Karpas-422 (cell line): ENCODE measurements around the gene TPD52L1. TPM values are rescaled to one million over a fixed set of nuclear protein-coding genes. Genes with fewer than 3 reads are reported as not detected.

ENCODE experiments used
- DNase-seq: peaks from one replicate; pipeline ENCODE4 v3.0.0-alpha.2; 2015
- H2AFZ ChIP-seq: fragments of 200-600 bp; sonication (generic); 2 replicates; pipeline ENCODE4 v1.6.1; 2014; ENCODE audit warnings: antibody characterized with exemption, low read length, mixed read lengths
- H3K27ac ChIP-seq: fragments of 200-600 bp; sonication (generic); 2 replicates; pipeline ENCODE4 v1.5.1; 2014; ENCODE audit warnings: mild to moderate bottlenecking, low read length, moderate library complexity
- H3K27me3 ChIP-seq: fragments of 200-600 bp; sonication (generic); 2 replicates; pipeline ENCODE4 v1.6.1; 2014; ENCODE audit warnings: low read length, mixed read lengths
- H3K36me3 ChIP-seq: fragments of 200-600 bp; sonication (generic); 2 replicates; pipeline ENCODE4 v1.6.1; 2014; ENCODE audit warnings: low read length, mixed read lengths; ENCODE audit not compliant: insufficient read depth
- H3K4me1 ChIP-seq: fragments of 200-600 bp; sonication (generic); 2 replicates; pipeline ENCODE4 v1.6.1; 2014; ENCODE audit warnings: mild to moderate bottlenecking, low read length, mixed read lengths
- H3K4me2 ChIP-seq: fragments of 200-600 bp; sonication (generic); 2 replicates; pipeline ENCODE4 v1.6.1; 2014; ENCODE audit warnings: low read length, low read depth, mild to moderate bottlenecking; ENCODE audit not compliant: poor library complexity, severe bottlenecking
- H3K4me3 ChIP-seq: fragments of 200-600 bp; sonication (generic); 2 replicates; pipeline ENCODE4 v1.5.1; 2014; ENCODE audit warnings: mild to moderate bottlenecking, antibody characterized with exemption, low read length, mixed read lengths
- H3K79me2 ChIP-seq: fragments of 200-600 bp; sonication (generic); 2 replicates; pipeline ENCODE4 v1.6.1; 2014; ENCODE audit warnings: mild to moderate bottlenecking, low read length, mixed read lengths
- H3K9ac ChIP-seq: fragments of 200-600 bp; sonication (generic); 2 replicates; pipeline ENCODE4 v1.6.0; 2014; ENCODE audit warnings: low read length
- H3K9me2 ChIP-seq: fragments of 200-600 bp; sonication (generic), shearing (Covaris generic); replicated peaks from 2 replicates; pipeline ENCODE4 v1.6.0; 2014; ENCODE audit warnings: mild to moderate bottlenecking, low read length, moderate library complexity; ENCODE audit not compliant: insufficient read depth
- H3K9me3 ChIP-seq: fragments of 300-700, 200-600 bp; sonication (generic); 2 replicates; pipeline ENCODE4 v1.6.1; 2014; ENCODE audit warnings: low read length, mixed read lengths
- H4K20me1 ChIP-seq: fragments of 200-600 bp; sonication (generic); 2 replicates; pipeline ENCODE4 v1.6.1; 2014; ENCODE audit warnings: mild to moderate bottlenecking, antibody characterized with exemption, low read length, low read depth; ENCODE audit not compliant: insufficient read depth
- total RNA-seq: library from RNA; depleted of rRNA; stranded (reverse); fragments of >200 nt; shearing (Covaris generic); gene quantifications from 2 replicates; pipeline ENCODE4 v1.2.3, GENCODE V29; 2014; ENCODE audit warnings: low replicate concordance

TPD52L1 gene
- total RNA-seq, 1 experiment from 2014 or later = not detected

DNA sequence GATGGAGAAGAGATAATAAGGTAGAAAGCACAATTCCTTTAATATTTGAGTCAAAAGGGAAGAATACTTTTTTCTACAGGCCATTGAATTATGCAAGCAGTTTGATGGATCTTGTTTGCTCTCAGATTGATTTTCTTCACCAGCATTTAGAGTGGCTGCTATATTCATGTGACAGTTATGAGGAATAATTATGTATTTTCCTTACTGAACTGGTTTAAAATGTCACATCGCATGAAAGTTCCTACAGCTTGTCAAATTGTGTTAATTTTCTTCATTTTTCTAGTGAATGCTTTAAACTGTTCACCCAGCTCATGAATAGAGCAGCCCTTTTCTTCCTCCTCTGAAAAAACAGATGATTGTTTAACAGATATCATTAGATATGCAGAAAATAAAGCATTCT is 37.4 kb upstream of the TPD52L1 start:
- no peak overlapping the region for H3K4me2 ChIP-seq
- H2AFZ ChIP-seq = no peak overlapping the region
- H3K9me2 ChIP-seq = no peaks in the 10 kb centered on the region
- DNase-seq = no peak
- no peaks in the 10 kb centered on the region for H4K20me1 ChIP-seq
- no peaks in the 10 kb centered on the region for H3K36me3 ChIP-seq
- H3K9me3 ChIP-seq = peaks cover 7% of the 10 kb centered on the region; the same call in 1 of the 2 replicates
- H3K9ac ChIP-seq = no peak overlapping the region
- H3K27ac ChIP-seq = no peak overlapping the region
- H3K4me1 ChIP-seq = no peaks in the 10 kb centered on the region
- no peak overlapping the region for H3K4me3 ChIP-seq
- H3K27me3 ChIP-seq = no peaks in the 10 kb centered on the region
- H3K79me2 ChIP-seq = no peaks in the 10 kb centered on the region

DNA sequence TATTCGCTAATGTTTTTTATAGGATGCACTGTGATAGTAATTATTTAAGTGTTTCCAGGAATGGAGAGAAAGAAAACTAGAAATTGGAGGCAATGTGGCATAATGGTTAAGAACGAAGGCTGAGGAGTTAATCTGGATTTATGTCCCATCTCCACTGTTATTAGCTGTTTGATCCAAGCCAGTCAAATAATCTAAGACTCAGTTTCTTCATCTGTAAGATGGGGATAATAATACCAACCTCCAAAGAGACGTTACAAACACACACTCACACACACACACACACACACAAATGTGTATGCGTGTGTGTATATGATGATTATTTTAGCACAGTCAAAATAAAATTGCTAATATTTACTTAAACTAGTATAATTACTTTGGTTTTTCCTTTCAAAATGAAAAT is 36.9 kb upstream of the TPD52L1 start:
- Histone ChIP-seq H3K36me3 (no peaks in the 10 kb centered on the region), H3K4me2 (no peak overlapping the region), H3K27ac (no peak overlapping the region), H3K4me3 (no peak overlapping the region), H2AFZ (no peak overlapping the region), H3K9ac (no peak overlapping the region), H3K9me2 (no peaks in the 10 kb centered on the region), H3K27me3 (no peaks in the 10 kb centered on the region), H3K9me3 (peaks cover 3% of the 10 kb centered on the region; the same call in 1 of the 2 replicates), H3K4me1 (no peaks in the 10 kb centered on the region), H3K79me2 (no peaks in the 10 kb centered on the region), H4K20me1 (no peaks in the 10 kb centered on the region)
- no peak for DNase-seq

DNA sequence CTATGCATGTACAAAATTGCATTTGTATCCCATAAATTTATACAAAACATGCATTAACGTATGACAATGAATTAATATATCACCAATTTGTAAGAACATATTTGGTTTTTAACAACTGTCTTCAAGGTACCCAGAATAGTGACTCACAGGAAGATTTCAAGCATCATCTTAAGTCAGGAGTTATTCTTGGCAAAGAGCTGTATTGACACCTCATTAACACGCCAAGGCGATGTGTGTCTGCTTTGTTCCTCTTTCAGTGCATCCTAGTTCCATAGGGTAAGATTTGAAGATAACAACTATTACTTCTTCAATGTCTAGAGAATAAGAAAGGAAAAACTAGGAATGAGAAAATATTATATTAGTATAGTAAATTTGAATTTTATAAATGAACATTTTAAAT is 35.8 kb upstream of the TPD52L1 start:
- Histone ChIP-seq H3K9me3 (no peaks in the 10 kb centered on the region), H3K79me2 (no peaks in the 10 kb centered on the region), H3K4me1 (no peaks in the 10 kb centered on the region), H3K4me3 (no peak overlapping the region), H3K9me2 (no peaks in the 10 kb centered on the region), H3K27me3 (no peaks in the 10 kb centered on the region), H3K36me3 (no peaks in the 10 kb centered on the region), H4K20me1 (no peaks in the 10 kb centered on the region), H3K9ac (no peak overlapping the region), H3K4me2 (no peak overlapping the region), H3K27ac (no peak overlapping the region), H2AFZ (no peak overlapping the region)
- DNase-seq = no peak

DNA sequence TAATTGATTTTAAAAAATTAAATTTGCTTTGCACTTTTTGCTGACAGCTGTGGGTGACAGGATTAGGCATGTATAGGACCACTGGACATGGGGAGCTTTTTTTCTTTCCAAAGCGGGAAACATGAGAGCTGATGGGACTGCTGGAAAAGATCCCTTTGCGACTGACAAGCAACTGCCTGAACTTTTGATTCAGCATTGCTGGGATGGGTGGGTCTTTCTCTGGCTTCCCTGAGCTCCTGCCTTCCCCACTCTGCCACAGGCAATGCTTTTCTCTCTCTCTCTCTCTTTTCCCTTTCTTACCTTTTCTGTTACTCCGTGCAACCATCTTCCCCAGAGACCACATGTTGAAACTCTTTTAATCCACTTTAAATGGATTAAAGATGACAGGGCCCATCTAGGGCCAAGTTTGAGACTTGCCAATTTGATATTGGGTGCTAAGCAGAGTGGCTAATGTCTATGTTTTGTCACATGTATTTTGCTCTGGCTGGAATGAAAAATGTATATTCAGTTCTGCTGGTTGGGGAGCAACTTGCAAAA is 33.5 kb upstream of the TPD52L1 start:
- Histone ChIP-seq H3K36me3 (no peaks in the 10 kb centered on the region), H3K9me3 (no peaks in the 10 kb centered on the region), H3K4me2 (no peak overlapping the region), H3K4me1 (no peaks in the 10 kb centered on the region), H3K4me3 (no peak overlapping the region), H3K27me3 (no peaks in the 10 kb centered on the region), H4K20me1 (no peaks in the 10 kb centered on the region), H3K27ac (no peak overlapping the region), H3K9ac (no peak overlapping the region), H2AFZ (no peak overlapping the region), H3K79me2 (no peaks in the 10 kb centered on the region), H3K9me2 (no peaks in the 10 kb centered on the region)
- no peak for DNase-seq

DNA sequence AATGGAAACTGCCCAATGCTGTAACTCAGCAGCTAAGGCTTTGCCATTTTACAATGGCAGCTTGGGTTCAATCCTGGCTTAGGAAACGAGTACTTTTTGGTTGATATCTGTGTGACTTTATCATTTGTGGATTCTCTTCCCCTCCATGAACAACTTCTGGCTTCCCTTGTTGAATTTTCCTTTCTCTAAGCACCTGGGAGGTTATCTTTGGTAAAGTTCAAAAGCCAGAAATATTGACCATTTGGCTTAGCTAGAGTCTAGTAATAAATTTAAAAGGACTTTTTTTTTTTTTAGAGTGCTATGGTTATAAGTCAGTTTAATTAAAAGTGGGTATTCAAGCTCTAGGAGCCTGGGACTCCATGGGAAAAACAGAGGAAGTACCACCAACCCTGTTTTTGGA is 31.7 kb upstream of the TPD52L1 start:
- Histone ChIP-seq H3K27me3 (no peaks in the 10 kb centered on the region), H4K20me1 (no peaks in the 10 kb centered on the region), H2AFZ (no peak overlapping the region), H3K9me2 (no peaks in the 10 kb centered on the region), H3K4me1 (no peaks in the 10 kb centered on the region), H3K79me2 (no peaks in the 10 kb centered on the region), H3K4me3 (no peak overlapping the region), H3K9me3 (no peaks in the 10 kb centered on the region), H3K36me3 (no peaks in the 10 kb centered on the region), H3K27ac (no peak overlapping the region), H3K9ac (no peak overlapping the region), H3K4me2 (no peak overlapping the region)
- no peak for DNase-seq

DNA sequence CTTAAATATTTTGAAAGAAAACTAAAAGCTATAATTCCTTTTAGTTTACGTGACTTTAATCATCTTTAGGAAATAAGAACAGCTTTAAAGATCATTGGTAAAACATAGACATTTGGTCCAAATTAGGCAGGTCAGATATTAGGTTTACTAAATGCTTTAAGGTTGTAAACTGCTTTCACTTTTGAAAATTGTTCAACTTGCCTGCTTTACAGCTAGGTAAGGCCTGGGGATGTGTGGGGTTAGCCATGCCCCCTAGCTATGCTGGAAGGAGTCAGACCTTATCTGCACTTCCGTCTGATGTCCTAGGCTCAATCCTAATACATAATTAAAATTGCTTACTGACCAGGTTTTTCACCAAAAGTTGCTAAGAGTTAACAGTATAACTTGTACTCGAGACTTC is 30.5 kb upstream of the TPD52L1 start:
- Histone ChIP-seq H4K20me1 (no peaks in the 10 kb centered on the region), H3K27me3 (no peaks in the 10 kb centered on the region), H3K4me1 (no peaks in the 10 kb centered on the region), H3K9me2 (no peaks in the 10 kb centered on the region), H3K36me3 (no peaks in the 10 kb centered on the region), H3K79me2 (no peaks in the 10 kb centered on the region), H3K9ac (no peak overlapping the region), H3K4me2 (no peak overlapping the region), H3K27ac (no peak overlapping the region), H2AFZ (no peak overlapping the region), H3K9me3 (no peaks in the 10 kb centered on the region), H3K4me3 (no peak overlapping the region)
- no peak for DNase-seq

DNA sequence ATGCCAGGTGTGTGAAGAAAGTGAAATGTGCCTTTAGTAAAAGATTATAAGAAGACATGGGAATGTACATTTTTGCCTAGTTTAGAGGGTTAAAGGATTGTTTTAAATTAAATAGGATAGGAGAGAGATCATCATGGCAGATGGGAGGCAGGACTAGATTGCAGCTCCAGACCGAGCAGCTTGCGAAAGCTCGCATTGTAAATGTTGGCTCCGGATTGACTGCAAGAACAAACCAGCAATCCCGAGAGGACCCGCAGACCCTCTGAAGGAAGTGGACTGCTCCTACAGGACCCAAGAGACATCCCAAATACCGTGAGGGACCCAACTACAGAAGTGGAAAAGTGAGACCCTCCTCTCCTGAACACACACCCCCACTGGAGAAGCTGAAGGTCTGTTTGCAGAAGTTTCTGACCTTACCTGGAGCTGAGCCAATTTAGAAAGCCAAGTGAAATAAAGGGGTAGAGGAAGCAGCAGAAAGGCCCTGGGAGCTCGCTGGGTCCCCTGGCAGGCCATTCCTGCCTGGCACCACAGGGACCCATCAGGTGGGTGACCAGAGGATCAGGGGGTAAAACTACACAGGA is 30.0 kb upstream of the TPD52L1 start:
- no peaks in the 10 kb centered on the region for H4K20me1 ChIP-seq
- H3K27ac ChIP-seq = no peak overlapping the region
- H3K4me3 ChIP-seq = no peak overlapping the region
- H3K36me3 ChIP-seq = no peaks in the 10 kb centered on the region
- no peaks in the 10 kb centered on the region for H3K27me3 ChIP-seq
- H3K9me3 ChIP-seq = no peaks in the 10 kb centered on the region
- no peaks in the 10 kb centered on the region for H3K4me1 ChIP-seq
- H3K4me2 ChIP-seq = no peak overlapping the region
- H2AFZ ChIP-seq = no peak overlapping the region
- no peak for DNase-seq
- no peak overlapping the region for H3K9ac ChIP-seq
- H3K9me2 ChIP-seq = no peaks in the 10 kb centered on the region
- no peaks in the 10 kb centered on the region for H3K79me2 ChIP-seq

DNA sequence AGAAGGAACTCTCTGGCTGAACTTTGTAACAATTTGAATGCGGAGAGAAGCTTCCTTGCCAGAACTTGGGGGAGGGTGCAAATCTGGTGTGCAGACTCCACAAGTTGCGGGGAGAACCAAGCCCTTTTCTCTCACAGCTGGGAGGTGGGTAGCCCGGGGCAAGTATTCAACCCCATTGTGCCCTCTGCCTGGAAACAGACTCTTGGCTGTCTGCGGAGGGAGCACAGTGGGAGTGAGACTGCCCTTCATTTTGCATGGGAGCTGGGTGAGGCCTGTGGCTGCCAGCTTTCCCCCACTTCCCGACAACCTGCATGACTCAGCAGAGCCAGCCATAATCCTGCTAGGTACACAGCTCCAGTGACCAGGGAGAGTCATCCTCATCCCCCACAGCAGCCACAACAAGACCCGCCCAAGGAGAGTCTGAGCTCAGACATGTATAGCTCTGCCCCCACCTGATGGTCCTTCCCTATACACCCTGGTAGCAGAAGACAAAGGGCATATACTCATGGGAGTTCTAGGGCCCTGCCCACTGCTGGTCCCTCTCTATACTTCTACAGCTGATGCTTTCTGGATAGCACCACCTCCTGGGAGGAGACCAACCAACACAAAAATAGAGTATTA is 29.4 kb upstream of the TPD52L1 start:
- H3K9me2 ChIP-seq = no peaks in the 10 kb centered on the region
- no peaks in the 10 kb centered on the region for H3K4me1 ChIP-seq
- H3K4me3 ChIP-seq = no peak overlapping the region
- no peaks in the 10 kb centered on the region for H3K36me3 ChIP-seq
- no peak for DNase-seq
- no peaks in the 10 kb centered on the region for H3K27me3 ChIP-seq
- no peak overlapping the region for H3K9ac ChIP-seq
- H3K4me2 ChIP-seq = no peak overlapping the region
- H2AFZ ChIP-seq = no peak overlapping the region
- H3K9me3 ChIP-seq = no peaks in the 10 kb centered on the region
- H3K27ac ChIP-seq = no peak overlapping the region
- H3K79me2 ChIP-seq = no peaks in the 10 kb centered on the region
- H4K20me1 ChIP-seq = no peaks in the 10 kb centered on the region
